ENCODE measurements around the gene SIRT7.

The SIRT7 gene

DNA sequence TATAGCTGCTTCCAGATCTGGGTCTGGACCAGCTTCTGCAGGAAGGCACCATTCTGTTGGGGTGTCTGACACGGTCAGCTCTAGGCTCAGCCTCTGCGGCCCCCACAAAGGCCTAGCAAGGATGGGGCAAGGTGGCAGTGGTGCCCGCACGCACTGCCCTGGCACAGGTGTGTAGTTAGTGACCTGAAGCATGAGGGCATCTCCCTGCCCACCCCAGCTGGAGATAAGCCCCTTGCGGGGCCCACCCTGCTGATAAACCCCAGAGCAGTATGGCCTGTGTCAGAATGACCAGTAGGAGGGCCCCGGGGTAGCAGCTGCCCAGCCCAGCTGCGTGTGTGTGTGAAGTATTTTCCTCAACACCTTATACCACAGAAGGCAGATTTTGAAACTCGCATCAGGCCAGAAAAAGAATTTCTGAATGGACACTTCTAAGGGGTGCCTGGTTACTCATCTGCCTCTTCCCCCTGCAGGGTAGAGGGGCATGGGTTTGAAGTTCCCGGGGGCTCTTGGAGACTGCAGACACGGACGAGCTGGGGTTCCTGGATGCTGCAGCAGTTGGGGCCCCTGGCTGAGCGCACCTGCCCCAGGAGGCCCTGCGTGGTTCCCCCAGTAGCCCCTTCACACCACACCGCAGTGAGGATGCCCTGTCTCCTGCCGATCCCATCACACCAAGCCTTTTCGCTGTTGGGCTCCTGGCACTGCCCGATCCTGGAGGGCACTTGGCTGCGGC is 51.4 kb downstream of the SIRT7 start:
- in situ Hi-C loops (cut with MboI; ENCODE audit: low sequenced_read_pairs) = no loop called here

DNA sequence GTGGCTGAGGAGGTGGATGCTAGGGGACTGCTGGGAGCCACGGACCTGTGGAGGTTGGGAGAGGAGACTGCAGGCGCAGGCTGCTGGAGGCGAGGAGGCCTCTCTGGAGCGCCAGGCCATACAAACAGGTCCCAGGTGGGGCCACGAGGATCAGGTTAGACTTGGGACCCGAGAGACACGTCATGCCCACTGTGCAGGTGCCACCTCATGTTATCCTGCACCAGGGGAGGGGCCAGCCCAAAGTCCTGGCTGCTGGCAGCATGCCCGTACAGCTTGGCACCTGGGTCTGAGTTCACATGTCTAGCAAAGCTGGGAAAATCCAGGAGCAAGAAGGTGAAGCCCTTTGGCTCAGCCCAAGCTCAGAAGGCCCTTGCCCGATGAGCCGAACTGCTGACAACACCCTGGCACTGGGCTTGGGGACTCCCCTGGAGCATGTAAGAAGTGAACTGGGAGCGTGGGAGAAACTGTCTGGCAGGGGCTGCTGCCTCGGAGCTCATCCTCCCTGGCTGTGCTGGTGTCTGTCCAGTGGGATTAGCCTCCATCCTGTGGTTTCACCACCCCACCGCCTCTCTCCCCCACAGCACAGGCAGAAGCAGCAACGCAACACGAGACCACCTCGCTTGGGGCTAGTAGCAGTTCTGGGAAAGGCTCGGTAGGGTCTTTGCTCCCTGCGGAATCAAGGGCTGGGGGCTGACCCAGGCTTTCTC is 52.1 kb downstream of the SIRT7 start:
- in situ Hi-C loops (cut with MboI; ENCODE audit: low sequenced_read_pairs) = no loop called here

DNA sequence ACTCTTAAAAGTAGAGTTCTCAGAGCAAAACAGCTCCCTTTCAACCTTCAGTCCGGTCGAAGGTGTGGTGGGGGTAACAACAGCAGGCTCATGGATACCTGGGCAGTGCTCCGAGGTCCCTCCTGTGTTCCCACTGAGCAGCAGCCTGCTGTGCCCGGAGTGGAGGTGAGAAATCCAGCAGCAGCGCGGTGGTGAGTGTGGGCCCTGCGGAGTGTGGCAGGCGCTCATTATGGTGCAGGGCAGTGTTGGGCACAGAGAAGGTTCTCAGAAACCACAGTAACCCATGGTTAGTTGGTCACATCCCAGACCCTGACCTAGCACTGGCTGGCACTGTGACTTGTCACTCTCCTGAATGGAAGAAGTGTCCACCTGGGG is 52.6 kb downstream of the SIRT7 start:
- in situ Hi-C loops (cut with MboI; ENCODE audit: low sequenced_read_pairs) = no loop called here

DNA sequence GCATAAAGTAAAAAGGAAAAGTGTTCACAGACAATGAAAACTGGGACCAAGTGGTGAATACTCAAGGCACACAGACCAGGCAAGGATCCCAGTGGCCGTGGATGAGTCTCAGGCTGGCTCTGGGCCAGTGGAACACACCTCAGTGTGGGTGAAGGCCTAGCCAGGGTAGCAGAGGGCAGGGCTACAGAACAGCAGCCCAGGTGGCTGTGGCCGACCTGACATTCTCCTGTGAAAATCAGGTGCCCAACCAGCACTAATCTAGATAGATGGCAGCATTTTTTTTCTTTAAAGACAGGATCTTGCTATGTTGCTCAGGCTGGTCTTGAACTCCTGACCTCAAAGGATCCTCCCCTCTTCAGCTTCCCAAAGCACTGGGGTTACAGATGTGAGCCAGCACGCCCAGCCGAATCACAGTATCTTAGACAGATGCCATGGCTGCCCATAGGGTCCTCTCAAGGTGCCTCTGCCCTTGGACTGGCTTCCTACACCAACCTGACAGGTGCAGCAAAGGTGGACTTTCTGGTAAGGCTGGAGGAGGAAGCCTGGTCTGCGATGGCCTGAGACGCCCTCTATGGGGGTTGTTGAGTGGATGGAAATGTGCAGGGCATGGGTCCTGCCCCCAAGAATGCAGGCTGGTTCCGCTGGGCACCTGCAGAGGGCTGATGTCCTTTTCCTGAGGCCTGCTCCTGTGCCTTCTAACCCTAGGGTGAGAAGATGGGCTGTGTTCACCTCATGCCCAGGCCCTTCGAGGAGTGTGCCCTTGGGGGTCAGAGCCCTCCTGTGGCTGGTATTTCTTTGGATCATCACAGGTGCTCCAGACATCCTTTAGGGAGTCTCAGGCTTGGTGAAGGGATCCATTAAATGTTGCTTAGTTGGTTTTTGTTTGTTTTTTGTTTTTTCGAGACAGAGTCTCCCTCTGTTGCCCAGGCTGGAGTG is 53.9 kb downstream of the SIRT7 start:
- in situ Hi-C loops (cut with MboI; ENCODE audit: low sequenced_read_pairs) = no loop called here

DNA sequence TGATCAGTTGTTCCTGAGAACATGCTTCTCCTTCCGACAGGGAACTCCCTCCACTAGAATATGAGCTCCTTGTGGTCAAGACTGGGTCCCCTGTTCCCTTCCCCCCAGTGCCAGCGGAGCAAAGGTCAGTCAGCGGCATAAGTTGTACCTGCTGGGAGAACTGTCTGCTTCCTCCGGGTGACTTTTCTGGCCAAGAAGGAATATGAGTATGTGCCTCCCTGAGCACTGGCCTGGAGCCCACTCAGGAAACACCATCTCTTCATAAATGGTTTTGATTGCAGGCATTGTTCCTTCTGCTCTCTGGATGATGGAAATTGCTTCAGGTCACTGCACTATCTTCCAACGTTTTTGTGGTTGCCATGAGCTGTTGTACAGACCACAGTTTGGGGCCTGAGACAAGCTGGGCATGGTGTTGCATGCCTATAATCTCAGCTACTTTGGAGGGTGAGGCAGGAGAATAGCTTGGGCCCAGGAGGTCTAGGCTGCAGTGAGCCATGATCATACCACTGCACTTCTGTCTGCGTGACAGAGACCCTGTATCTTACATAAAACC is 54.8 kb downstream of the SIRT7 start:
- in situ Hi-C loops (cut with MboI; ENCODE audit: low sequenced_read_pairs) = no loop called here
